CD14-positive monocyte (primary cell): Measurements from ENCODE around the gene ATAD2B. TPM values are rescaled to one million over a fixed set of nuclear protein-coding genes. Genes with fewer than 3 reads are reported as not detected.

Source experiments
- DNase-seq, 3 donors: peaks; one replicate each; pipeline ENCODE4 v3.0.0-alpha.2; 2011 to 2022
- H2AFZ ChIP-seq: 2 replicates; pipeline ENCODE4 v1.6.0; 2012; ENCODE audit warnings: mild to moderate bottlenecking, low read depth, low read length, inconsistent platforms; ENCODE audit not compliant: insufficient read depth, poor library complexity, severe bottlenecking
- H3K27ac ChIP-seq, 2 donors: 1 replicate in 1 of 2; 2 replicates in 1 of 2; pipeline ENCODE4 v1.5.1; 2012 to 2013; ENCODE audit warnings: low read length in 2 of 2, control low read depth in 1 of 2, inconsistent platforms in 1 of 2, low read depth in 1 of 2, mild to moderate bottlenecking in 1 of 2
- H3K27me3 ChIP-seq, 2 donors: one replicate each; pipeline versions ENCODE4 v1.6.0 to v1.6.1; 2011 to 2013; ENCODE audit warnings: low read length in 2 of 2; ENCODE audit not compliant: control insufficient read depth in 2 of 2, insufficient read depth in 2 of 2
- H3K36me3 ChIP-seq, 2 donors: replicated peaks in 1 of 2; 1 replicate in 1 of 2; 2 replicates in 1 of 2; pipeline versions ENCODE4 v1.5.1 to v1.6.1; 2012 to 2013; ENCODE audit warnings: low read length in 2 of 2, control low read depth in 1 of 2, inconsistent platforms in 1 of 2, mild to moderate bottlenecking in 1 of 2; ENCODE audit not compliant: insufficient read depth in 2 of 2, control insufficient read depth in 1 of 2
- H3K4me1 ChIP-seq, 2 donors: 1 replicate in 1 of 2; 2 replicates in 1 of 2; pipeline versions ENCODE4 v1.5.1 to v1.6.1; 2012 to 2013; ENCODE audit warnings: low read length in 2 of 2, control low read depth in 1 of 2, inconsistent platforms in 1 of 2, mild to moderate bottlenecking in 1 of 2, moderate library complexity in 1 of 2; ENCODE audit not compliant: insufficient read depth in 2 of 2, control insufficient read depth in 1 of 2
- H3K4me2 ChIP-seq: replicated peaks from 2 replicates; pipeline ENCODE3; 2012; ENCODE audit warnings: low read length, moderate library complexity, mild to moderate bottlenecking; ENCODE audit not compliant: poor library complexity, severe bottlenecking; ENCODE audit errors: extremely low read depth
- H3K4me3 ChIP-seq, 3 experiments: fragments of 200-600 bp in 1 of 3; sonication (generic) in 1 of 3; replicated peaks in 1 of 3; 1 replicate in 2 of 3; 2 replicates in 1 of 3; pipeline ENCODE4 v1.5.1; 2011 to 2013; ENCODE audit warnings: low read length in 3 of 3, mild to moderate bottlenecking in 3 of 3, control low read depth in 2 of 3, low read depth in 2 of 3, inconsistent platforms in 1 of 3, moderate library complexity in 1 of 3
- H3K79me2 ChIP-seq: 2 replicates; pipeline ENCODE4 v1.6.0; 2012; ENCODE audit warnings: mild to moderate bottlenecking, control low read depth, inconsistent platforms, low read length, moderate library complexity; ENCODE audit not compliant: insufficient read depth
- H3K9ac ChIP-seq: 2 replicates; pipeline ENCODE4 v1.6.0; 2017; ENCODE audit warnings: low read length, mild to moderate bottlenecking; ENCODE audit not compliant: insufficient read depth, poor library complexity, severe bottlenecking
- H3K9me3 ChIP-seq, 2 donors: replicated peaks in 1 of 2; 1 replicate in 1 of 2; 2 replicates in 1 of 2; pipeline versions ENCODE4 v1.5.1 to v1.6.1; 2012 to 2013; ENCODE audit warnings: low read length in 2 of 2, control low read depth in 1 of 2; ENCODE audit not compliant: control insufficient read depth in 1 of 2, insufficient read depth in 1 of 2
- H4K20me1 ChIP-seq: 2 replicates; pipeline ENCODE4 v1.6.0; 2012; ENCODE audit warnings: mild to moderate bottlenecking, low read length, control low read depth, moderate library complexity; ENCODE audit not compliant: insufficient read depth
- H3K27ac Mint-ChIP-seq, 7 donors: one replicate each; pipeline ENCODE4 v1.8.0; 2020; ENCODE audit warnings: mild to moderate bottlenecking in 7 of 7, mixed read lengths in 7 of 7, moderate library complexity in 6 of 7, inconsistent platforms in 2 of 7
- H3K27me3 Mint-ChIP-seq, 3 donors: one replicate each; pipeline ENCODE4 v1.8.0; 2021 to 2022; ENCODE audit warnings: low read depth in 3 of 3, mild to moderate bottlenecking in 3 of 3, mixed read lengths in 3 of 3, moderate library complexity in 3 of 3, inconsistent platforms in 1 of 3
- H3K36me3 Mint-ChIP-seq, 2 donors: one replicate each; pipeline ENCODE4 v1.8.0; 2020; ENCODE audit warnings: mixed read lengths in 2 of 2, inconsistent platforms in 1 of 2, mild to moderate bottlenecking in 1 of 2
- H3K4me1 Mint-ChIP-seq: one replicate; pipeline ENCODE4 v1.8.0; 2020; ENCODE audit warnings: mild to moderate bottlenecking, mixed read lengths
- H3K4me3 Mint-ChIP-seq, 2 donors: one replicate each; pipeline ENCODE4 v1.8.0; 2020; ENCODE audit warnings: mild to moderate bottlenecking in 2 of 2, mixed read lengths in 2 of 2, moderate library complexity in 1 of 2
- H3K9me3 Mint-ChIP-seq, 7 donors: one replicate each; pipeline ENCODE4 v1.8.0; 2020 to 2022; ENCODE audit warnings: mixed read lengths in 7 of 7, mild to moderate bottlenecking in 6 of 7, moderate library complexity in 6 of 7, inconsistent platforms in 2 of 7
- WGBS: methylation state at CpG from one replicate; pipeline ENCODE4 v1.1.5; 2013; ENCODE audit warnings: missing lambda C conversion rate; ENCODE audit not compliant: insufficient coverage; 5-methylcytosine and 5-hydroxymethylcytosine counted together
- intact Hi-C, 2 donors: fragments of 100-400 bp; cut with micrococcal nuclease; formaldehyde crosslinking; loops; one replicate each; pipeline versions ENCODE4 v1.15.0 to v1.15.1; 2023
- polyA plus RNA-seq, 3 donors: library from polyadenylated mRNA; depleted of rRNA in 1 of 3; unstranded in 2 of 3; stranded (reverse) in 1 of 3; fragments of 300-500 nt in 2 of 3; fragments of >200 nt in 1 of 3; fragmentation: Illumina TruSeq in 2 of 3; gene quantifications; 1 replicate in 2 of 3; 2 replicates in 1 of 3; pipeline ENCODE4 v1.2.3, GENCODE V29; 2012 to 2021
- TF ChIP-seq, protein P1 (sequence below): fragments of 200-600 bp; IDR thresholded peaks from one replicate; pipeline ENCODE4 v1.8.0; 2022; ENCODE audit warnings: antibody characterized with exemption, mild to moderate bottlenecking

The ATAD2B gene
- polyA plus RNA-seq, 3 donors = 4.9 to 12.1 (median 7.2) TPM

- Mint-ChIP-seq H3K4me1 (peaks cover 15% of the 10 kb centered on the region), H3K9me3 (peaks cover 0 to 8% (median 0%) of the 10 kb centered on the region in 7 donors), H3K4me3 (no peak overlapping the region), H3K27me3 (peaks cover 0 to 2% (median 0%) of the 10 kb centered on the region in 3 donors), H3K36me3 (peaks cover 40 to 50% of the 10 kb centered on the region in 2 donors), H3K27ac (no peak overlapping the region)
- Histone ChIP-seq H2AFZ (no peak overlapping the region), H4K20me1 (no peaks in the 10 kb centered on the region), H3K27me3 (no peaks in the 10 kb centered on the region), H3K36me3 (peaks cover 14 to 58% of the 10 kb centered on the region in 2 donors), H3K79me2 (no peaks in the 10 kb centered on the region), H3K4me1 (peaks cover 0 to 10% of the 10 kb centered on the region in 2 donors), H3K9ac (no peak overlapping the region), H3K4me2 (no peak overlapping the region), H3K4me3 (no peak overlapping the region), H3K27ac (no peak overlapping the region), H3K9me3 (no peaks in the 10 kb centered on the region)
- intact Hi-C loops = no loop called here
- 98% methylated on average over 8 of the region's 9 CpGs for WGBS
- TF ChIP-seq, protein P1, sequence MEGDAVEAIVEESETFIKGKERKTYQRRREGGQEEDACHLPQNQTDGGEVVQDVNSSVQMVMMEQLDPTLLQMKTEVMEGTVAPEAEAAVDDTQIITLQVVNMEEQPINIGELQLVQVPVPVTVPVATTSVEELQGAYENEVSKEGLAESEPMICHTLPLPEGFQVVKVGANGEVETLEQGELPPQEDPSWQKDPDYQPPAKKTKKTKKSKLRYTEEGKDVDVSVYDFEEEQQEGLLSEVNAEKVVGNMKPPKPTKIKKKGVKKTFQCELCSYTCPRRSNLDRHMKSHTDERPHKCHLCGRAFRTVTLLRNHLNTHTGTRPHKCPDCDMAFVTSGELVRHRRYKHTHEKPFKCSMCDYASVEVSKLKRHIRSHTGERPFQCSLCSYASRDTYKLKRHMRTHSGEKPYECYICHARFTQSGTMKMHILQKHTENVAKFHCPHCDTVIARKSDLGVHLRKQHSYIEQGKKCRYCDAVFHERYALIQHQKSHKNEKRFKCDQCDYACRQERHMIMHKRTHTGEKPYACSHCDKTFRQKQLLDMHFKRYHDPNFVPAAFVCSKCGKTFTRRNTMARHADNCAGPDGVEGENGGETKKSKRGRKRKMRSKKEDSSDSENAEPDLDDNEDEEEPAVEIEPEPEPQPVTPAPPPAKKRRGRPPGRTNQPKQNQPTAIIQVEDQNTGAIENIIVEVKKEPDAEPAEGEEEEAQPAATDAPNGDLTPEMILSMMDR = no peak
- DNase-seq = no peak
These were observed 219.8 kb downstream of the ATAD2B start for GRCh38 chr2:23707096-23707495.

DNA sequence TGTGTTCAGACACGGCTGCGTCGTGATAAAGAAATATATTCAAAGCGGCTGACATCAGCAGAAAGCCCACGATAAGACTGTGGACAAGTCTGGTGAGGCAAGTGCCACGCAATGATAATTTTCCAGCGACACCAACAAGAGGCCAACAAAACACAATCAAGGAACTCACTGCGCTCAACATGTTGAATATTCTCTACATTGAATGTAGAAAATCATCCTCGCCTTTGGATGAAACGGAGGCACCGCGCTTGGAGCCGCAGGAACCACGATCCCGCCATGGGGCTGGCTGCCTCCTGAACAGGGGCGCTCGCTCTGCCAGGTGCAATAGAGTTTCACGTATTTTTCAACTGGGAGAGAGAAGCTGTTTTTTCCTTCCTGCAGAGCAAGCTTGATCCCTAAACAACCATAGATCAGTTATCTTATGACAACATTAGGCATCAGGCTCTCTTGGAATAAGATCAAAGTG lies 220.3 kb downstream of the ATAD2B start:
- Histone ChIP-seq H2AFZ (no peak overlapping the region), H3K36me3 (peaks cover 14 to 54% of the 10 kb centered on the region in 2 donors), H3K27me3 (no peaks in the 10 kb centered on the region), H3K9me3 (no peaks in the 10 kb centered on the region), H3K9ac (no peak overlapping the region), H3K27ac (no peak overlapping the region), H3K4me2 (no peak overlapping the region), H3K4me3 (no peak overlapping the region), H4K20me1 (no peaks in the 10 kb centered on the region), H3K79me2 (no peaks in the 10 kb centered on the region), H3K4me1 (peaks cover 0 to 10% of the 10 kb centered on the region in 2 donors)
- DNase-seq = no peak
- Mint-ChIP-seq H3K36me3 (peaks cover 38 to 50% of the 10 kb centered on the region in 2 donors), H3K9me3 (peaks cover 0 to 8% (median 0%) of the 10 kb centered on the region in 7 donors), H3K4me1 (peaks cover 15% of the 10 kb centered on the region), H3K4me3 (no peak overlapping the region), H3K27me3 (peaks cover 0 to 2% (median 0%) of the 10 kb centered on the region in 3 donors), H3K27ac (no peak overlapping the region)
- intact Hi-C loops = no loop called here
- TF ChIP-seq, protein P1 = no peak
- 98% methylated on average over 5 of the region's 18 CpGs for WGBS
